PC-9 (cell line): ENCODE results near the gene ALDH3A1.

Source experiments
- CTCF ChIP-seq: fragments of 200-600 bp; sonication (generic); conservative IDR thresholded peaks from 2 replicates; pipeline ENCODE4 v1.6.1; 2017; ENCODE audit warnings: mixed run types, antibody characterized with exemption, mild to moderate bottlenecking, moderate library complexity
- EZH2 ChIP-seq: fragments of 200-600 bp; sonication (generic); IDR thresholded peaks from 2 replicates; pipeline ENCODE4 v1.8.0; 2017; ENCODE audit warnings: antibody characterized with exemption, low read depth

GRCh38 chr17:19724501-19725420 lies 23.3 kb downstream of the ALDH3A1 start:
- no peak for TF ChIP-seq CTCF
- TF ChIP-seq EZH2: no peak
